Ovary (tissue), 9 donors: ENCODE results near the gene ASIC1. TPM values are rescaled to one million over a fixed set of nuclear protein-coding genes. Genes with fewer than 3 reads are reported as not detected.

Experiments
- DNase-seq, 5 donors: peaks; one replicate each; pipeline ENCODE4 v3.0.0-alpha.2; 2019 to 2020
- H3K27ac ChIP-seq, 2 donors: fragments of 200-600 bp; one replicate each; pipeline versions ENCODE4 v1.5.1 to v1.8.0; 2019 to 2022
- H3K27me3 ChIP-seq: fragments of 200-600 bp; one replicate; pipeline ENCODE4 v1.8.0; 2022
- H3K36me3 ChIP-seq: fragments of 200-600 bp; sonication (generic); one replicate; pipeline ENCODE4 v1.5.1; 2019
- H3K4me1 ChIP-seq: one replicate; pipeline ENCODE4 v1.8.1; 2013; ENCODE audit warnings: mild to moderate bottlenecking, moderate library complexity; ENCODE audit not compliant: insufficient read depth
- H3K4me3 ChIP-seq: fragments of 200-600 bp; sonication (generic); one replicate; pipeline ENCODE4 v1.5.1; 2017
- H3K9me3 ChIP-seq, 2 donors: fragments of 200-600 bp in 1 of 2; sonication (generic) in 1 of 2; one replicate each; pipeline versions ENCODE4 v1.5.1 to v1.8.1; 2013 to 2019; ENCODE audit warnings: mild to moderate bottlenecking in 1 of 2, moderate library complexity in 1 of 2
- CTCF ChIP-seq, 3 donors: fragments of 450-650 bp in 2 of 3; fragments of 200-600 bp in 1 of 3; IDR thresholded peaks; one replicate each; pipeline versions ENCODE4 v1.5.1 to v1.8.0; 2016 to 2022; ENCODE audit warnings: antibody characterized with exemption in 3 of 3, mild to moderate bottlenecking in 1 of 3
- EP300 ChIP-seq: sonication (generic); formaldehyde crosslinking; IDR thresholded peaks from one replicate; pipeline ENCODE4 v1.6.1; 2017; ENCODE audit warnings: antibody characterized with exemption
- POLR2A ChIP-seq: fragments of 450-650 bp; IDR thresholded peaks from one replicate; pipeline ENCODE4 v1.6.1; 2017; ENCODE audit warnings: antibody characterized with exemption, mild to moderate bottlenecking, moderate library complexity
- WGBS, 3 donors: extraction: QIAGEN DNeasy Blood & Tissue Kit in 1 of 3; methylation state at CpG; one replicate each; pipeline versions ENCODE4 v1.1.5 to v1.1.7; 2013 to 2017; 5-methylcytosine and 5-hydroxymethylcytosine counted together
- intact Hi-C, 4 donors: fragments of 100-400 bp; cut with DNase I; formaldehyde crosslinking; loops; one replicate each; pipeline versions ENCODE4 v1.11.0 to v1.15.1; 2022 to 2023
- polyA plus RNA-seq, 2 donors: library from polyadenylated mRNA; stranded (reverse); fragments of 200-250 nt in 1 of 2; fragments of 350-450 nt in 1 of 2; fragmentation: Illumina TruSeq in 1 of 2; extraction: RNeasy Lipid Tissue Mini Kit (QIAGEN cat#74804) in 1 of 2; gene quantifications; one replicate each; pipeline ENCODE4 v1.2.3, GENCODE V29; 2013 to 2014
- total RNA-seq, 7 donors: library from RNA; depleted of rRNA in 2 of 7; stranded (reverse); fragments of >200 nt in 2 of 7; fragmentation: NEBNext Ultra II Directional in 3 of 7; extraction: Animal tissue kit (Norgen Biotek cat#: 25700) in 3 of 7; gene quantifications; one replicate each; pipeline versions ENCODE4 v1.1.0 to v1.2.4, GENCODE V29; 2016 to 2023
- donor health status: DM: no; HTN: no; CAD: no; lungs with moderate emphysema.
- donor health status: DM: no; HTN: no; CAD: no.
- donor health status: Bipolar disorder and iron deficiency.
- donor health status: DM: yes; HTN: yes; CAD: no.
- donor health status: DM: no; HTN: no; CAD: no.
- donor health status: DM: yes; HTN: yes; CAD: no.

ASIC1 gene
- total and polyA plus RNA-seq, 9 donors = 0.12 to 4.1 (median 0.69) TPM

DNA sequence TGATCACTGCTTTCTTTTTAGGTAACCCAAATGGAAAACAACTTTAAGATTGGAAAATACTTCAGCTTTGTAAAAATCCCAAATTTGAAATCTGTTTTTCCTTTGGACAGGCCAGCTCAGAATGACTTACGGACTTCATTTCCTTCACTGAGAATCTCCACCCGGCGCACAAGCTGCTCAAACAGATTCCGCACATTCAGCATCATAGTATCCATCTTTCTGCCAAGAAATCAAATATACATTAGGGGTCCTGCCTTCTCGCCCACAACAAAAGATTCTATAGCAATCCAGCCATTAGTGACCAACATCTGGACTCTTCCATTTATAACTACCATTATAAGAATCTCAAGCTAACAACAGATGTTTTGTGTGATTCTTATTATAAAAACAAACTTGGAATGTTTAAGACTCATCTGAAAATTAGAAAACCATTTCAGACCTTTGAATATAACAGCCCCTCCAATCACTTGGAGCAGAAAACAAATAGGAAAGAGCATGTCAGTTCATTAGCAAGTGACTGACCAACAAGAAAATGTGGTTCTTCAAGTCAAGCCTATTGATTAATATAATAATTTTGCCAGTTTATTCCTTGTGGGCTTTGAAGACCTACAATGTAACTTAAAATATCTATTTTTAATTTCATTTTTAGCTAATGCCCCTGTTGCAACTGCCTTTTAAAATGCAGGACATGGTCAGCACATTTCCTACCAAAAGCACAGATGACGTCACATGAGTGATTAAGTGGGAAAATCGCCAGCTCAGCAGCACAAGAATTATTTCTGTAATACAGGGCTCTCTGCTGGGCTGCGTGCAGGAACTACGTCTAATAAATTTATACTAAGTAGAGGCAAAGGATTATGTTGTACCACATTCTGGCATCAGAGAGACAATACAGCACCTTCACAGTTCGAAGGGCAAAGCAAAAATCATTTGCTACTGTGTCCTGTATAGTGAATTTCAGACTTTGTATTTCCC lies 40.6 kb upstream of the ASIC1 start:
- DNase-seq = peak; percentile 52 to 81 (median 54)
- Histone ChIP-seq H3K27ac (no peak overlapping the region), H3K4me3 (no peak overlapping the region), H3K4me1 (no peaks in the 10 kb centered on the region), H3K9me3 (no peaks in the 10 kb centered on the region), H3K36me3 (no peaks in the 10 kb centered on the region), H3K27me3 (no peaks in the 10 kb centered on the region)
- 50 to 57% (median 53%) methylated on average over 10 of the region's 10 CpGs for WGBS, 3 donors
- TF ChIP-seq CTCF (IDR thresholded peaks at IDR 0.05) (no peak), EP300 (no peak), POLR2A (no peak)
- intact Hi-C loops = no loop called here

GRCh38 chr12:50017641-50018040 lies 39.8 kb upstream of the ASIC1 start:
- intact Hi-C loops = no loop called here
- H3K4me3 ChIP-seq = no peak overlapping the region
- DNase-seq = no peak
- 82 to 86% (median 83%) methylated on average over 6 of the region's 6 CpGs for WGBS, 3 donors
- H3K4me1 ChIP-seq = no peaks in the 10 kb centered on the region
- TF ChIP-seq EP300 = no peak
- TF ChIP-seq POLR2A = no peak
- no peak for TF ChIP-seq CTCF (IDR thresholded peaks at IDR 0.05)
- H3K27ac ChIP-seq = no peak overlapping the region
- H3K9me3 ChIP-seq = no peaks in the 10 kb centered on the region
- no peaks in the 10 kb centered on the region for H3K27me3 ChIP-seq
- H3K36me3 ChIP-seq = no peaks in the 10 kb centered on the region

GRCh38 chr12:50018154-50018553 lies 39.2 kb upstream of the ASIC1 start:
- intact Hi-C loops = no loop called here
- Histone ChIP-seq H3K27me3 (no peaks in the 10 kb centered on the region), H3K9me3 (no peaks in the 10 kb centered on the region), H3K36me3 (no peaks in the 10 kb centered on the region), H3K4me3 (no peak overlapping the region), H3K4me1 (no peaks in the 10 kb centered on the region), H3K27ac (no peak overlapping the region)
- 67 to 85% (median 79%) methylated on average over 3 of the region's 3 CpGs for WGBS, 3 donors
- no peak for DNase-seq
- TF ChIP-seq POLR2A = no peak
- no peak for TF ChIP-seq CTCF (IDR thresholded peaks at IDR 0.05)
- TF ChIP-seq EP300 = no peak

- no peak overlapping the region for H3K4me3 ChIP-seq
- H3K27me3 ChIP-seq = no peaks in the 10 kb centered on the region
- no peak for DNase-seq
- intact Hi-C loops = no loop called here
- no peaks in the 10 kb centered on the region for H3K4me1 ChIP-seq
- no peaks in the 10 kb centered on the region for H3K36me3 ChIP-seq
- TF ChIP-seq EP300 = no peak
- TF ChIP-seq CTCF (IDR thresholded peaks at IDR 0.05) = no peak
- TF ChIP-seq POLR2A = no peak
- WGBS, 3 donors = 96 to 100% (median 99%) methylated on average over 2 of the region's 2 CpGs
- no peak overlapping the region for H3K27ac ChIP-seq
- no peaks in the 10 kb centered on the region for H3K9me3 ChIP-seq
Measured at GRCh38 chr12:50018968-50019367, 38.4 kb upstream of the ASIC1 start.
